GM18867 (cell line): ENCODE results near the gene FGR.

Experiments used
- ATAC-seq: cut with Tn5 transposase; IDR thresholded peaks from one replicate; pipeline ENCODE4 v1.9.1; 2021; ENCODE audit warnings: mild to moderate bottlenecking, moderate library complexity; ENCODE audit not compliant: unreplicated experiment

Gene FGR

GRCh38 chr1:27589841-27590426, 45.1 kb downstream of the FGR start:
- ATAC-seq = no peak

GRCh38 chr1:27589441-27589840, 45.5 kb downstream of the FGR start:
- ATAC-seq = no peak

GRCh38 chr1:27588256-27589232, 46.4 kb downstream of the FGR start:
- ATAC-seq = no peak

- no peak for ATAC-seq
These were observed 49.3 kb downstream of the FGR start for GRCh38 chr1:27585684-27586083.

- no peak for ATAC-seq
These were observed 50.5 kb downstream of the FGR start for GRCh38 chr1:27584453-27584852.

- no peak for ATAC-seq
These were observed 51.5 kb downstream of the FGR start for GRCh38 chr1:27583479-27583878.

- no peak for ATAC-seq
These were observed 53.2 kb downstream of the FGR start for GRCh38 chr1:27581823-27582243.

GRCh38 chr1:27577504-27578188, 57.3 kb downstream of the FGR start:
- no peak for ATAC-seq

GRCh38 chr1:27576806-27577227, 58.2 kb downstream of the FGR start:
- ATAC-seq = no peak

- no peak for ATAC-seq
These were observed 59.1 kb downstream of the FGR start for GRCh38 chr1:27575840-27576331.

- no peak for ATAC-seq
These were observed 59.8 kb downstream of the FGR start for GRCh38 chr1:27574871-27575831.

- no peak for ATAC-seq
These were observed 60.8 kb downstream of the FGR start for GRCh38 chr1:27574001-27574781.

GRCh38 chr1:27572679-27573426, 62.1 kb downstream of the FGR start:
- no peak for ATAC-seq

- no peak for ATAC-seq
These were observed 62.8 kb downstream of the FGR start for GRCh38 chr1:27572019-27572678.

GRCh38 chr1:27571439-27572018, 63.5 kb downstream of the FGR start:
- no peak for ATAC-seq

- no peak for ATAC-seq
These were observed 64.2 kb downstream of the FGR start for GRCh38 chr1:27570784-27571183.

GRCh38 chr1:27570356-27570755, 64.6 kb downstream of the FGR start:
- no peak for ATAC-seq
